GM21367 (cell line): Measurements from ENCODE around the gene PAFAH1B2.

Source experiments
- ATAC-seq: cut with Tn5 transposase; IDR thresholded peaks from one replicate; pipeline ENCODE4 v1.9.1; 2021; ENCODE audit not compliant: unreplicated experiment

PAFAH1B2 gene

DNA sequence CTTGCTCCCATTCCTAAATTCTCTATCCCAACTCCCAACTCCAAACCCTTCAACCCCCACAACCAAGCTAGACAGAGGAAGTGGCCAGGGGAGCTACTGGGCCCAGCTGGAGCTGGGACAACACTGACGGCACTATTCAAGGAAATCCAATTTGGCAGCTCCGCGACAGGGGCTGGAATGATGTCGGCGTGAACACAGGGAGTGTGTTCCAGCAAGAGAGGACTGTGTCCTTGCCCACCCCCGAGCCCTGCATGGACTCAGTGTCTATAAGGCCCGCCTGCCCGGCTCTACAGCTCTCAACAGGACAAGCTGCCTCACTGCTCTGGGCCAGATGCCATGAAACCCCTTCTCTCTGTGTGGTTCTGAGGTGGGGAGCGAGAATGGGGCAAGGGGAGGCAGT lies 76.5 kb downstream of the PAFAH1B2 start:
- ATAC-seq: no peak

DNA sequence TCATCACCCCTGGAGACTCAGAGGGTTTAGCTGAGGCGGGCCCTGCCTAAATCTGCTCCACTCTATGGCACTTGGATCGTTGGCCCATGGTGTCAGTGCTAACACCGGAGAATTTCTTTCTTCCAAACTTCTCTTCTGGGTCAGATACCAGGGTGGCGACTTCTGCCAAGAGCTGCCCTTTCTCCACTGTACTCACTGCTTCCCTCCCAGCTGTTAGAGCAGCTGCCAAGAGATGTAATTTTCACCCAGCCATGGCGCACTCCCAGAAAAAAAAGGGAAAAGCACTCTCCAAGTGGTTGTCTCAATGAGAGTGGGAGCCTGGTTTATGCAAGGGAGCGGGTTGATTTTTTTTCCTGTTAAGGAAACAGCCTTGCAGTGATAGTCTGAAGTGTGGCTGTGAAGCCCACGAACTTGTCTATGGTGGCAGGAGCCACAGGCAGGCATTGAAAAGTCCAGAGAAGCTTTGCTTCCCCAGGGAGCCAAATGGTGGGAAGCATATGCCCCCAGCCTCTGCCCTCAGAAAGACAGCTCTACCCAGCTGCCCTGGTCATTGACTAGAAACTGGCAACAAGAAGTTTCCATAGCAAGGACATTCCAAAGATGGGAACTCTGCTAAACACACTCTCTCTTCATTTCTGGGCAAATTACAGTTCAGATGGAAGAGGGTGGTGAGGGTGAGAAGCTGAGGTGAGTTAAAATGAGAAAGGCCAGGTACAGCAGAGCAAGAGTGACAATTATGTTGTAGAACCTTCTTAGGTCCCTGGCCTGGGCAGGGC lies 77.1 kb downstream of the PAFAH1B2 start:
- ATAC-seq: no peak

DNA sequence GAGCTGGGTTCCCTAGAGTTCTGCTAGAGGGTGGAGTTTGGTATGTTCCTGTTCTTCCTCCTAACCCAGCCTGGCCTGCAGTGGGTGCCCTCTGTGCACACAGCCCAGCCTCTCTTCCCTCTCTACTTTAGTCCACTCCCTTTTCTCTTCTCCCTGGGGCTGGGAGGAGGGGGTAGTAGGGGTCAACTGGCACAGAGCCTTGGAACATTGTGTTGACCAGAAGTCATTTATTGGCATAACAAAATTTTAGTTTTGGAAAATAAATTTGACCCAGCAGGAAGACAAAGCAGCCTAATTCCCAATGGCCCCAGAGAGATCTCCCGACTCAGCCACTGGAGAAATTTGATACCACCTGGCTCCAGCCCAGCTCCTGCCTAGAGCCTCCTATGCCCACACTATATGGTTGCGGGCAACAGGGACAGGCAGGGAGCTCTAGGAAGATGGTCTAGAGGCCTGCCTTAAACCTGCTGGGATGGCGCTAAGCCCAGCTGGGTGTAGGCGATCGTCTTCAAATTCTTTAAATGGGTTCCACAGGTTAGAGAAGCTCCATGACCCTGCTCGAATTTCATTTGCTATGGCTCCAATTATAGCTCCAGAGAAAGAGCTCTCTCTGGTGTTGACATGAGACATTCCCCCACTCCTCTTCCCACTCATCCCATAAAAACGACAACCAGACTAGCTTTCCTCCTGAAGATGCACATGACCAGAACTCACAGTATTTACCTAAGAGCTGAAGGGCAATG lies 77.9 kb downstream of the PAFAH1B2 start:
- ATAC-seq: no peak

DNA sequence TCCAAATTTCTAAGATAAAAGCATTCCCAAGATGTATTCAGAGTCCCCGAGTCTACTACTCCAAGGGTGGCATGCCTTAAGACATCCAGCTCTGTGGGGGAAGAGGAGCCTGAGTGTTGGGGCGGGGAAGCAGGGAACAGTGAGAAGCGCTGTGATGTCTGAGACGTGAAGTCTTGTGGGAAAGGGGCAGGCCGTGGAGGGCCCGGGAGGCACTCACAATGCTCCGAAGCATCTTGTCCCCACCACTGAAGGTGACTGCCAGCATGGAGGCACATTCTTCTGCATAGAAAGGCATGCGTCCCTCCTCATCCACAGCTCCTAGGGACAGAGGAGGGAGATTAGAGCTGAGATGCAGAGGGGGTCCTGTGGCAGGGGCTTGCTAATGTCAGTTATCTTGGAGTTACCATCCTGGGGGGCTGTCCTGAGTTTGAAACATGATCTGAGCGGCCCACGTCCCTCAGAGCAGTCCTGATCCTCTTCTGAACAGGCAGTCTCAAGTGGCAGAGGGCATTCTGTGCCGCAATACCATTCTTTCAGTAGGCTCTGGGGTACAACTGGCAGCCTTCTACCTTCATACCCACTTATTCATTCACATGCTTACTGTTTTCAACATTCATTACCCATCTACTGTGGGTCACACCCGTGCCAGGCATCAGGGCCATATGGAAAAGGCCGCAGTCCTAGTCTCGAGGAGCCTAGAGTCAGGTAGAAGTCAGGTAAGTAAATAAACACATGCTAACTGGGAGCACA lies 79.1 kb downstream of the PAFAH1B2 start:
- ATAC-seq: no peak

DNA sequence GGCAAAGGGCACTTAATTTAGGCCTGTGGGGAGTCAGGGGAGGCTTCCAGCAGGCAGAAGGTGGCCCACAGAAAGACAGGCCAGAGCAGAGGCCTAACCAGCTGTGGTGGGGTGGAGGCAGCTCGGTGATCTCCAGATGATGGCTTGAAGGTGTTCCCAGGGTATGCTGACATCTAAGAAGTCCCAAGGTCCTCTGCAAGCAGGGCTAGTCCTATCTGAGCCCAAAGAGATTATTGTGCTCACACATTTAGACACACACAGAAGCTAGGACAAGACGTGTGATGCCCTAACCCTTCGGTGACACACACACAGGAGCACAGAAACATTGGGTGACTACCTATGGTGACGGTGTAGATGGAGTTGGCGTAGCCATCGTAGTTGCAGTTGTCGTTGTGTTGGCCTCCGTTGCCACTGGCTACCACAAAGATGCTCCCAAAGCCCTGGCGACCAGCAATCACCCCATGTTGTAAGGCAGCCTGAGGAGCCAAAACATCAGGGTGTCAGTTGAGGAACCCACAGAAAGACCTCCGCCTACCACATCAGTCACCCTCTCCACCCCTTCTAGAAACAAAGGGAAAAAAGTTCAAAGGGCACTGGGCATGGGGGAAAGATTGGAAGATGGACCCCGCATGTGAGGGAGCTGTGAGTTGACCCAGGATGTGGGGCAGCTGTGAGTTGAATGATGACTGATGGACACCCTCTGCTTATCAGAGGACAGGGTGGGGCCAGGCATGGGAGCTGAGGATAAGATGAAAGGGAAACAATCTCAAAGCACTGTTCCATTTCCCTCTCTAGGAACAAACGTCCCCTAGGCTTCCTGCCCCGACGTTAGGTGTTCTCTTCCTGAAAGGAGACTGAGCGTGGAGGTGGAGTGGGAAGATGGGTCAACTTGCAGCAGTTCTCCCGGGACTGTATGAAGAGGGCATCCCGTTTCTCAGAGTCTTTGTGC lies 79.9 kb downstream of the PAFAH1B2 start:
- ATAC-seq: no peak

DNA sequence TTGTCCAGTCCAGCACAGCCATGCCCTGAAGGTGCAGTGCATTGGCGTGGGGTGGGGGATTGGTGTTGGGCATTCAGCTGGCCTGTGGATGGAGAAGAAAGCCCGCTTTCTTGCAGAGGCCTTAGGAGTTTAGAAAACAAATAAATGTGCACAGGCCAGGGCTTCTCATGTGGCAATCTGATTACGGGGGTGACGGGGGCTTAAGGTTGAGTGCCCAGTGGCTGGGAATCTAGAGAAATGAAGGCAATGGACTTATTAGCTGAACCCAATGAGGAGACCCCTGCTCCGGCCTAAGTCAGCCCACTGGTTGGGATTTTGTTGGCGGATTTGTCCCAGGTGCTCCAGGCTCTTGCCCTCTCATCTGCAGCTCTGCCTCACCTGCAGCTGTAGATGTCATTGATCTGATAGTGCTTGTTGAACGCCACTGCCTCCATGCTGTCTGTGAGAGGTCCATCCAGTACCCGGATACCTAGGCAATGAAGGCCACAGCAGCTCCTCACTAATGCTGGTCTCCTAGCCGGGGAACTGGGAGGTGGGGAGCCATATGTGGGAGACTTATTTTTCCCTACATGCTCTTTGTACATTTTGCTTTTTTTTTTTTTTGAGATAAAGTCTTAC lies 81.6 kb downstream of the PAFAH1B2 start:
- no peak for ATAC-seq
